Stimulated activated naive CD4-positive, alpha-beta T cell (primary cell): ENCODE results near the gene FAM120A.

Experiments used
- DNase-seq, 6 experiments: peaks; one replicate each; lab custom pipeline; 2025; lab: John Stamatoyannopoulos, UW

The FAM120A gene

GRCh38 chr9:93579711-93580516 is 128.4 kb downstream of the FAM120A start:
- no peak for DNase-seq

GRCh38 chr9:93580654-93581380 is 129.3 kb downstream of the FAM120A start:
- DNase-seq, result no peak

- no peak for DNase-seq
Observed at GRCh38 chr9:93582115-93582514, 130.6 kb downstream of the FAM120A start.

GRCh38 chr9:93582550-93582949 is 131.1 kb downstream of the FAM120A start:
- DNase-seq, result no peak

GRCh38 chr9:93585259-93585658 is 133.8 kb downstream of the FAM120A start:
- no peak for DNase-seq

- no peak for DNase-seq
Observed at GRCh38 chr9:93585695-93586094, 134.2 kb downstream of the FAM120A start.

- DNase-seq, result no peak
Observed at GRCh38 chr9:93586290-93587057, 135.0 kb downstream of the FAM120A start.

GRCh38 chr9:93587284-93587650 is 135.8 kb downstream of the FAM120A start:
- no peak for DNase-seq

GRCh38 chr9:93587651-93588347 is 136.3 kb downstream of the FAM120A start:
- DNase-seq, result no peak

- DNase-seq, result no peak
Observed at GRCh38 chr9:93588641-93589609, 137.4 kb downstream of the FAM120A start.

GRCh38 chr9:93589688-93590087 is 138.2 kb downstream of the FAM120A start:
- no peak for DNase-seq

GRCh38 chr9:93590609-93591234 is 139.2 kb downstream of the FAM120A start:
- no peak for DNase-seq

GRCh38 chr9:93591301-93592007 is 140.0 kb downstream of the FAM120A start:
- DNase-seq, result no peak

- DNase-seq, result no peak
Observed at GRCh38 chr9:93592008-93592642, 140.6 kb downstream of the FAM120A start.

- DNase-seq, result no peak
Observed at GRCh38 chr9:93592643-93593021, 141.1 kb downstream of the FAM120A start.

GRCh38 chr9:93593144-93593658 is 141.7 kb downstream of the FAM120A start:
- no peak for DNase-seq

- DNase-seq, result no peak
Observed at GRCh38 chr9:93594041-93594756, 142.7 kb downstream of the FAM120A start.

- no peak for DNase-seq
Observed at GRCh38 chr9:93595461-93595860, 144.0 kb downstream of the FAM120A start.
